Endodermal cell (in vitro differentiated cells): ENCODE data around the gene RAE1. TPM values are rescaled to one million over a fixed set of nuclear protein-coding genes. Genes with fewer than 3 reads are reported as not detected.

Experiments
- DNase-seq: peaks from one replicate; pipeline ENCODE4 v3.0.0-alpha.2; 2017
- H3K27ac ChIP-seq: 2 replicates; pipeline ENCODE4 v1.5.1; 2013; ENCODE audit warnings: mild to moderate bottlenecking, low read depth, low read length, moderate library complexity
- H3K27me3 ChIP-seq: 2 replicates; pipeline ENCODE4 v1.6.1; 2013; ENCODE audit warnings: mild to moderate bottlenecking, low read length, moderate library complexity; ENCODE audit not compliant: insufficient read depth, control insufficient read depth, poor library complexity, severe bottlenecking
- H3K36me3 ChIP-seq: 2 replicates; pipeline ENCODE4 v1.7.0; 2013; ENCODE audit warnings: mild to moderate bottlenecking, low read length, moderate library complexity; ENCODE audit not compliant: control insufficient read depth, insufficient read depth
- H3K4me1 ChIP-seq: one replicate; pipeline ENCODE4 v1.7.0; 2013; ENCODE audit warnings: low read length; ENCODE audit not compliant: control insufficient read depth, insufficient read depth
- H3K4me3 ChIP-seq: 2 replicates; pipeline ENCODE4 v1.5.1; 2013; ENCODE audit warnings: mild to moderate bottlenecking, low read length, moderate library complexity
- H3K9ac ChIP-seq: 2 replicates; pipeline ENCODE4 v1.6.1; 2013; ENCODE audit warnings: mild to moderate bottlenecking, low read length, moderate library complexity; ENCODE audit not compliant: poor library complexity, severe bottlenecking; ENCODE audit errors: extremely low read depth
- H3K9me3 ChIP-seq: 2 replicates; pipeline ENCODE4 v1.6.1; 2013; ENCODE audit warnings: mild to moderate bottlenecking, low read length, moderate library complexity; ENCODE audit not compliant: control insufficient read depth
- H3K27ac Mint-ChIP-seq: 2 replicates; pipeline ENCODE4 v1.8.0; 2020; ENCODE audit warnings: mixed read lengths
- H3K27me3 Mint-ChIP-seq: 2 replicates; pipeline ENCODE4 v1.8.0; 2021; ENCODE audit warnings: mild to moderate bottlenecking, mixed read lengths; ENCODE audit not compliant: insufficient read depth
- H3K36me3 Mint-ChIP-seq: 2 replicates; pipeline ENCODE4 v1.8.0; 2020; ENCODE audit warnings: low read depth, mixed read lengths
- H3K4me1 Mint-ChIP-seq: 2 replicates; pipeline ENCODE4 v1.8.0; 2020; ENCODE audit warnings: mixed read lengths
- H3K4me3 Mint-ChIP-seq: 2 replicates; pipeline ENCODE4 v1.8.0; 2020; ENCODE audit warnings: mild to moderate bottlenecking, moderate library complexity, mixed read lengths
- H3K9me3 Mint-ChIP-seq: 2 replicates; pipeline ENCODE4 v1.8.0; 2020; ENCODE audit warnings: mild to moderate bottlenecking, mixed read lengths
- WGBS, 2 experiments: methylation state at CpG; one replicate each; pipeline versions ENCODE4 v1.1.5 to v1.1.7; 2013; ENCODE audit warnings: missing lambda C conversion rate in 2 of 2, mixed read lengths in 1 of 2; ENCODE audit not compliant: insufficient coverage in 1 of 2, insufficient read length in 1 of 2; 5-methylcytosine and 5-hydroxymethylcytosine counted together
- total RNA-seq, 2 donors: library from RNA; stranded (reverse); fragmentation: NEBNext Ultra II Directional in 1 of 2; extraction: Animal tissue kit (Norgen Biotek cat#: 25700) in 1 of 2; gene quantifications; 2 replicates in 1 of 2; 3 replicates in 1 of 2; pipeline ENCODE4 v1.2.1, GENCODE V29; 2021
- TF ChIP-seq, protein P1 (sequence below): fragments of 200-600 bp; sonication (generic); conservative IDR thresholded peaks from 2 replicates; pipeline ENCODE4 v1.5.0; 2021; ENCODE audit warnings: antibody characterized with exemption, mild to moderate bottlenecking

Gene RAE1
- total RNA-seq, 2 donors from 2014 or later = 41.2 to 43.8 TPM

DNA sequence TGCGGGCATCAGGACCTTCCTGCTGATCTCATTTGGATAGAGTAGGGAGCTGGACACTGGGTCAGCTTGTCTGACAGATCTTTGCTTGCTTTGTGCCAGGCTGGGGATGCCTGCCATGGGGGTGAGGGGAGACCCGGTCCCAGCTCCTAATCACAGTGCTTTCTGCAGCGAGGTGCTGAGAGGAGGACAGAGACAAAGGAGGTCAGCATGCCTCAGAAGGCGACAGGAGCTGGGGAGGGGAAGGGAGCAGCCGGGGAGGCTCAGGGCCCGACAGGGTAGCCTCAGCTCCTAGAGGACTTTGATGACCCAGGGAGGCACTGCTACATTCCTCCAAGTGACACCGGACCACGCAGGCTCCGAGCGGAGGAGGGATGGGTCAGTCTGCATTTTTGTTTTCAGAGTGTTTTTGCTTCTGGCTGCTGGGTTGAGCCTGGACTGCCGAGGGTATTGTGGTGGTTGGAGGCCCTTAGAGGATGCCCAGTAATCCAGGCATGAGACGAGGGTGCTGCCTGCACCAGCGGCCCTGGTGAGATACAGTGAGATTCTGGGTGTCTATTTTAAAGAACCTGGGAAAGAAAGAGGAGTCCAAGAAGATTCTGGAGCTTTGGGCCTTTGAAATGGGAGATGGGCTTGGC, 48.0 kb downstream of the RAE1 start:
- Histone ChIP-seq H3K4me1 (no peaks in the 10 kb centered on the region), H3K36me3 (peaks cover 26% of the 10 kb centered on the region), H3K27me3 (no peaks in the 10 kb centered on the region), H3K9ac (no peak overlapping the region), H3K4me3 (no peak overlapping the region), H3K27ac (no peak overlapping the region), H3K9me3 (no peaks in the 10 kb centered on the region)
- Mint-ChIP-seq H3K4me1 (peaks cover 6% of the 10 kb centered on the region), H3K27me3 (no peaks in the 10 kb centered on the region), H3K36me3 (peaks cover 48% of the 10 kb centered on the region), H3K4me3 (no peak overlapping the region), H3K27ac (peak overlapping the region; percentile 85), H3K9me3 (no peaks in the 10 kb centered on the region)
- 80 to 89% methylated on average over 10 to 13 of the region's 13 CpGs for WGBS, 2 experiments
- TF ChIP-seq, protein P1, sequence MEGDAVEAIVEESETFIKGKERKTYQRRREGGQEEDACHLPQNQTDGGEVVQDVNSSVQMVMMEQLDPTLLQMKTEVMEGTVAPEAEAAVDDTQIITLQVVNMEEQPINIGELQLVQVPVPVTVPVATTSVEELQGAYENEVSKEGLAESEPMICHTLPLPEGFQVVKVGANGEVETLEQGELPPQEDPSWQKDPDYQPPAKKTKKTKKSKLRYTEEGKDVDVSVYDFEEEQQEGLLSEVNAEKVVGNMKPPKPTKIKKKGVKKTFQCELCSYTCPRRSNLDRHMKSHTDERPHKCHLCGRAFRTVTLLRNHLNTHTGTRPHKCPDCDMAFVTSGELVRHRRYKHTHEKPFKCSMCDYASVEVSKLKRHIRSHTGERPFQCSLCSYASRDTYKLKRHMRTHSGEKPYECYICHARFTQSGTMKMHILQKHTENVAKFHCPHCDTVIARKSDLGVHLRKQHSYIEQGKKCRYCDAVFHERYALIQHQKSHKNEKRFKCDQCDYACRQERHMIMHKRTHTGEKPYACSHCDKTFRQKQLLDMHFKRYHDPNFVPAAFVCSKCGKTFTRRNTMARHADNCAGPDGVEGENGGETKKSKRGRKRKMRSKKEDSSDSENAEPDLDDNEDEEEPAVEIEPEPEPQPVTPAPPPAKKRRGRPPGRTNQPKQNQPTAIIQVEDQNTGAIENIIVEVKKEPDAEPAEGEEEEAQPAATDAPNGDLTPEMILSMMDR = no peak
- no peak for DNase-seq

DNA sequence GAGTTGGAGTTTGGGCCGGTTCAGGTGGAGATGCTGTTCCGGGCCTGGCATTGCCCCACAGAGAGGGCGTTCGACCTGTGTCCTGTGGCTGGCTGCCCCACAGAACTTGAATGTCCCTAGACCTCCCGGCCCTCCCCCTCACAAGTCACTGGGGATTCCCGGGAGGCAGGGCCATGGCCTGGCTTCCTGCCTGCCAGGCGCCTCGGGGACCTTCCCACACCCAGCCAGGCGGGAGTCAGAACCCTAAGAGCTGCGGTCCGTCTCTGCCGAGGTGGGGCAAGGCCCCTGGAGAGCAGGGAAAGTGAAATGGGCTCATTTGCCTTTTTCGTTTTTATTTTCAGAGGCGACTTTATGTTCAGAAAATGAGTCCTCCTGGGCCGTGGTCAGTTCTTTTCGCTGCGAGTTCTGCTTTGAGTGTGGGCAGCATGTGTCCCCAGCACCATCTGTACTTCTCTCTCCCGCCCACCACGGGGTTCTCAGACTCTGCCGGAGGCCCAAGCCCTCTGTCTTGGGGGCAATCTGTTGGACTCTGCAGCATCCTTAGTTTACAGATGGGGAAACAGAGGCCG, 48.6 kb downstream of the RAE1 start:
- Histone ChIP-seq H3K9me3 (no peaks in the 10 kb centered on the region), H3K27ac (no peak overlapping the region), H3K36me3 (peaks cover 26% of the 10 kb centered on the region), H3K4me3 (no peak overlapping the region), H3K4me1 (no peaks in the 10 kb centered on the region), H3K9ac (no peak overlapping the region), H3K27me3 (no peaks in the 10 kb centered on the region)
- H3K36me3 Mint-ChIP-seq = peaks cover 47% of the 10 kb centered on the region
- H3K27ac Mint-ChIP-seq = no peak overlapping the region
- no peaks in the 10 kb centered on the region for H3K27me3 Mint-ChIP-seq
- H3K9me3 Mint-ChIP-seq = no peaks in the 10 kb centered on the region
- DNase-seq = no peak
- peaks cover 6% of the 10 kb centered on the region for H3K4me1 Mint-ChIP-seq
- H3K4me3 Mint-ChIP-seq = no peak overlapping the region
- 90 to 95% methylated on average over 16 to 21 of the region's 21 CpGs for WGBS, 2 experiments
- TF ChIP-seq, protein P1 = no peak

DNA sequence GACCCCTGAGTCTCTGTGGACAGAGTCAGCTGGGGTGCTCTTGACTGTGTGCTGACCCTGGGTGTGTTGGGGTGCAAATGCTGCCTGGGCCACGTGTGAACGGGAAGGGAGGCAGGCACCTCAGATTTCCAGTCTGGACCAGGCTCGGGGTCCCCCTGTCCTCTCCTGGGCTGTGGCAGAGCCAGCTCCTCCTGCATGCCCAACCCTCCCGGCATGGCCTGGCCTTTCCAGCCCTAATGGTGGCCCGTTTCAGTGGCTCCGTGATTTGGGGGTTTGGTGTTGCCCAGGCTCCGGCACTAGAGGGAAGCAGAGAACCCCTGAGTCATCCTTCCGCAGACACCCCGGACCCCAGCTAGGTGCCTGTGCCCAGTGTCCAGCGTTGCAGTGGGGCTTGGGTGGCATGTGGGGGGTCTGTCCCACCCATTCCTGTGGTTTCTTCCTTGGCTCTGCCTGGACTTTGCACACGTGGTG, 49.2 kb downstream of the RAE1 start:
- no peak overlapping the region for H3K27ac ChIP-seq
- no peaks in the 10 kb centered on the region for H3K4me1 ChIP-seq
- H3K4me1 Mint-ChIP-seq = peaks cover 5% of the 10 kb centered on the region
- H3K36me3 Mint-ChIP-seq = peaks cover 45% of the 10 kb centered on the region
- peaks cover 23% of the 10 kb centered on the region for H3K36me3 ChIP-seq
- no peaks in the 10 kb centered on the region for H3K27me3 Mint-ChIP-seq
- H3K27me3 ChIP-seq = no peaks in the 10 kb centered on the region
- no peak for DNase-seq
- H3K9me3 Mint-ChIP-seq = no peaks in the 10 kb centered on the region
- 94 to 97% methylated on average over 8 to 11 of the region's 11 CpGs for WGBS, 2 experiments
- TF ChIP-seq, protein P1 = no peak
- no peak overlapping the region for H3K4me3 Mint-ChIP-seq
- H3K9ac ChIP-seq = no peak overlapping the region
- no peaks in the 10 kb centered on the region for H3K9me3 ChIP-seq
- H3K27ac Mint-ChIP-seq = no peak overlapping the region
- no peak overlapping the region for H3K4me3 ChIP-seq
